GM10266 (cell line): Measurements from ENCODE around the gene MIER2.

ENCODE experiments used
- DNase-seq: peaks from one replicate; pipeline ENCODE4 v3.0.0; 2012; ENCODE audit errors: extremely low spot score
- TF ChIP-seq, protein P1 (sequence below): IDR thresholded peaks from 2 replicates; pipeline ENCODE4 v1.5.1; 2012; ENCODE audit warnings: mild to moderate bottlenecking, low read depth; ENCODE audit not compliant: control insufficient read depth, insufficient read depth; ENCODE audit errors: missing control alignments

MIER2 gene

DNA sequence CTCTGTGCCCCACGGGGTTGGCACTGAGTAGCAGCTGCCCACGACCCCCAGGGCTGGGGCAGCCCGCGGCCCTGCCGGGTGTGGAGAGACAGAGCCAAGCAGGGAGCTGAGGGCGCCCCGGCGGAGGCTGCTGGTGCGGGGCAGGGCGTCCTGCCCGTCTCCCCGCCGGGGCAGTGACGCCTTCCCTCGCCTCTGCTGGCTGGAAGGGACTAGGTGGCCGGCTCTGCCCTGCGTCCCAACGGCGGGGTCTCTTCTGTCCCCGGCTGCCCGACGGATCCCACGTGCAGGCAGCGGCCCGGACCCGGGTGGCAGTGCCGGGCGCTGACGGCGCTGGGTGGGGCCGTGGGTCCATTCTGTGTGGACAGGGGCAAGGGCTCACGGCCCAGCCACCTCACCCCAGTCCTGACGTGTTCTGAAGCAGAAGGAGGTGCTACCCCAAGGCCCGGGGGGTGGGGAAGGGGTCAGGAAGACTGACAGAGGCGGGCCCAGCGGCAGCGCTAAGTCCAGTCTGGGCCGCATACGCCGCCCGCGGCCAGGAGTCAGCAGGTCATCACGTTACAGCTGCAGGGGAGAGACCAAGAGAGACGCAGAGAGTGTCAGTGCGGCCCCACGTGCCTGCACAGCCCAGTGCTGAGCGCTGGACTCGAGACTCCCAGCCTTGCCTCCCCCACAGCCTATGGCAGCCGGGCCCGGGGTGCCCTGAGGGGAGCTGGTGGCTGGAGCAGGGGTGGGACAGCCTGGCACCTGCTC, 38.3 kb downstream of the MIER2 start:
- TF ChIP-seq, protein P1, sequence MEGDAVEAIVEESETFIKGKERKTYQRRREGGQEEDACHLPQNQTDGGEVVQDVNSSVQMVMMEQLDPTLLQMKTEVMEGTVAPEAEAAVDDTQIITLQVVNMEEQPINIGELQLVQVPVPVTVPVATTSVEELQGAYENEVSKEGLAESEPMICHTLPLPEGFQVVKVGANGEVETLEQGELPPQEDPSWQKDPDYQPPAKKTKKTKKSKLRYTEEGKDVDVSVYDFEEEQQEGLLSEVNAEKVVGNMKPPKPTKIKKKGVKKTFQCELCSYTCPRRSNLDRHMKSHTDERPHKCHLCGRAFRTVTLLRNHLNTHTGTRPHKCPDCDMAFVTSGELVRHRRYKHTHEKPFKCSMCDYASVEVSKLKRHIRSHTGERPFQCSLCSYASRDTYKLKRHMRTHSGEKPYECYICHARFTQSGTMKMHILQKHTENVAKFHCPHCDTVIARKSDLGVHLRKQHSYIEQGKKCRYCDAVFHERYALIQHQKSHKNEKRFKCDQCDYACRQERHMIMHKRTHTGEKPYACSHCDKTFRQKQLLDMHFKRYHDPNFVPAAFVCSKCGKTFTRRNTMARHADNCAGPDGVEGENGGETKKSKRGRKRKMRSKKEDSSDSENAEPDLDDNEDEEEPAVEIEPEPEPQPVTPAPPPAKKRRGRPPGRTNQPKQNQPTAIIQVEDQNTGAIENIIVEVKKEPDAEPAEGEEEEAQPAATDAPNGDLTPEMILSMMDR: no peak
- no peak for DNase-seq

DNA sequence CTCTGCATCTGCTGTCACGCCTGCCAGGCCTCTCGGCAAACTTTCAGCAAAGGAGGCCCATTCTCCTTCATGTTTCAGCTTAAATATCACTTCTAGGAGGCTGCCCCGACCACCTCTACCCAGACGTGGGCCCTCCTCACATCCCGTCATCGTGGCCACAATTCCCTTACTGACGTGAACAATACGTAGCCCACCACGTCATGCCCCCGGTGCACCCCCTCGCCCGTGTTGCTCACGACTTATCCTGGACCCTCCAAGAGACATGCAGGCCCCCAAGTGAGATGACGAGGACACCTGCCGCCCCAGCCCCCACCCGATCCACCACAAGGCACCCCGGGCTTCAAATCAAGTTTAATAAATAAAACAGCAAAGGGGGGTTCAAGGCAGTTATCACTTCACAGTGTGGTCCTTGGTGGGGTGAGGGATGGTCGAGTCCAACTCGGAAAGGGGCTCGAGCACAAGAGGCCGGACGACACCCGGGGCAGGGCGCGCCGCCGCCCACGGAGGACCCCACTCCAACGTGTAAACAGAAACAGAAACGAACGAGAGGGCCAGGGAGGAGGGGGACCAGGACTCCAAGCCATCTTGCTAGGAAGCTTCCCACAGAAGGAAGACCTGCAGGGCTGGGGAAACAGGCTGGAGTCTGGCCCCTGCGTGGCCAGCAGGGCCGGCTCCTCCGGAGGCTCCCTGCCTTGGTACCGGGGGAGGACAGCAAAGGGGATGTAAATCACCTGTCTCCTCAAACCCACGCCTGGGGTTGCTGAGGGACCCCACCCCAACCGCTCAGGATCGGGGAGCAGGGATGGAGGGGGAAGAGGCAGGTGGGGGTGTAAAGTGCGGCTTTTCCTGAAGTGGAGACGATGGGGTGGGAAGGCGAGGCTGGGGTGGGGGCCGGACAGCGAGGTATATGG, 39.1 kb downstream of the MIER2 start:
- TF ChIP-seq, protein P1: no peak
- no peak for DNase-seq

DNA sequence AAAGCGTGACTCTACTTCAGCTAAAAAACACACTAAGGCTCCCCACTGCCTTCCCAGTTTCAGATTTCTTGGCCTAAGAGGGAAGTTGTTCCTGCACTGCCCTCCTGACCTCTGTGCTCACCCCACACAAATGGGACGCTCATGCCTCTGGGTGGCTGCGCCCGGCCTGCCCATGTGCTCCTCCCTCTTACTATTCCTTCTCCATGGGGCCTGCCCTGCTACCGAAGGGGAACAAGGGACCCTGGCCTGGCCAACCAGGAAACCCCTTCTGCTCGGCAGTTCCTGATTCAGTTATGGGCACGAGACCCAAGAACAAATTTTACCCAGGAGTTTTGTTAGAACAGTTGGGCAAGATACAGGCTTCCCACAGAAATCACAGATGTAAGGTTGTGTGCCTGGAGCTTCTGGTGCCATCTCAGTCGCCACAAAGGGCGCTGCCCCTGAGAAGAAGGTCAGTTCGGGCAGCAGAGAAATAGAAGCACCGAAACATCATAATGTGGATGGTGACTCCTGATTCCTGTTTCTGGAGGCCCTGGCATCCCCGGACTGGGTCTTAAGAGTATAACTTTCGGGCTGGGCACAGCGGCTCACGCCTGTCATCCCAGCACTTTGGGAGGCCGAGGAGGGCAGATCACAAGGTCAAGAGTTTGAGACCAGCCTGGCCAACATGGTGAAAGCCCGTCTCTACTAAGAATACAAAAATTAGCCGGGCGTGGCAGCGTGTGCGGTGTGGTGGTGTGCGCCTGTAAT, 47.9 kb downstream of the MIER2 start:
- no peak for DNase-seq
- TF ChIP-seq, protein P1: no peak

DNA sequence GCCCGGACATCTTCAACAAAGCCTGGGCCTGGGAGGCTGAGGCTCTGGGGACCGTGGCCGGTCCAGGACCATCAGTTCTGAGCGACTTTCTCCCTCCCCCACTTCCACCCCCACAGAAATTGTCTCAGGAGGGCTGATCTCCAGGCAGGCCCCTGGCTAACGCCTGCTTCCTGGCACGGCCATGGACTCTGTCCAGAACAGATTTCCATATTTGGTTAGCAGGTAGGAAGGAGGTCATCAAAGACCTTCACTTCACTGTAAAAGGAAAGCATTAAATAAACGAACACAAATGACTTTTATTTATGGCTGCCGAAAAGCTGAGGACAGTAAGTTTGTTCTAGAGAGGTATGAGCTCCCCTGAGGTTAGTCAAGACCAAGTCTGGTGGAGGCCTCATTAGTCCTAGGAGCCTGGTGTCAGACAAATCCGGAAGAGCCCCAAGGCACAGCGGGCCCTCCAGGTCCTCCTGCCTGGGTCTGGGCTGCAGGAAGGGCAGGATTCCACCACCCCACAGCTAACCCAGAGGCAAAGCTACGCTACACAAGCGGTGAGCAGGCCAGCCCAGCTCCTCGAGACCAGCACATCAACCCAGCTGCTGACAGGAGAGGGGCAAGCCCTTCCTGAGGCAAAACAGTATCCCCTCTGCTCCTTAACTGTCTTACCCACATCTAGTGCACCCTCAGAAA, 48.8 kb downstream of the MIER2 start:
- TF ChIP-seq, protein P1: no peak

DNA sequence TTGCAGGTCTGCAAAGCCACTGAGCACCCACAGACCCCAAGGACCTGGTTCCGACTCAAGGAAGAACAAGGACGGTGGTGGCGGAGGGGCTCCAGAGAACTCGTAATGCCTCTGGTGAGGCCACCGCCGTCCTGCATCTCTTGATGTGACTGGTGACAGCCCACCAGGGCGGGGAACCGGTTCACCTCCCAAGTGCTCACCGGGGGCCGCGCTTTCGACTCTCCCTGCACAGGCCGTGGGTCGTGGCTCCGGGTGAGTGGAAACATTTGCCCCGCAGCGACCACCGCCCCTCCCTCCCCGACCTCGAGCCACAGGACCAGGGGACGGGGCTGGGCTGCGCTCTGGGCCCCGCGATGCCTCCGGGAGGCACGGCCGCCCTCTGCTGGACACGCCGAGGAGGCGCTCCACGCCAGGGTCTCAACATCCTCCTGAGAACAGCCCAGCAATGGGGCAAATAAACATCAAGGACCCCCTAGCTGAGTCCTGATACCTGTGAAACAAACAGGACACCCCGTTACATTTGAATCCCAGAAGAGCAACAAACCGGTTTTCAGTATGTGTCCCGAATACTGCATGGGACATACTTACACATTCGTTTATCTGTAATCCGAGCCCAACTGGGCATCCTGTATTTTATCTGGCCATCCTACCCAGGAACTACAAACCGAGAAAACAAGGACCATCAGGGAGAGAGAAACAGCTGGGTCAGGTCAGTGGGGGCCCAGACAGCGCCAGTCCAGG, 49.5 kb downstream of the MIER2 start:
- DNase-seq: no peak
- TF ChIP-seq, protein P1: peak; percentile 80

More for the DNA sequence above, 48.8 kb downstream of the MIER2 start:
- no peak for DNase-seq

DNA sequence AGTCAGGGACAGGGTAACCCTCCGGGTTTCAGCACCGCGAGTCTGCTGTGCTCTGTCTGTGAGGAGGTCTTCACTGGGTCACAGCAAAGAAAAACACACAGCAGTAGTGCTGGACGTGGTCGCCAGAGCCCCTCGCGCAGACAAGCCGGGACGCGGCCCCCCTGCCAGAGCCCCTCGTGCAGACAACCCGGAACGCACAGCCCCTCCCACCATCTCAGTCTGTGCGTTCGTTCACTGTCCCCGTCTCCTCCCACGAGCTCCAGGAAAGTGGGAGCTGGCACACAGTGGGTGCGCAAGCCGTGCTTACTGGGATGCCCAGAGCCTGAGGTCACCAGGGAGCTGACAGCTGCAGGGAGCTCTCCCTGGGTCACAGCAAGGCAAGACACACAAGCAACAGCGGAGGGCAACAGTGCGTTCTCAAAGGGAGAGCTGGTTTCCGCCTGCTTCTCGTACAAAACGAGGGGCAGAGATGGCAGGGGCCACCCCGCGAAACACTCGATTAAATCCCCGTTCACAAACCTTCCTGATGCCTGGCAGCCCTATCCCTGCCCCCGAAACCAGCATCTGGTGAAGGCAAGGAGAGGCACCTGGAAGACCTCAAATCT, 50.2 kb downstream of the MIER2 start:
- TF ChIP-seq, protein P1: no peak
- no peak for DNase-seq
